Kidney (tissue), 14 donors: Measurements from ENCODE around the gene FNDC11. TPM values are rescaled to one million over a fixed set of nuclear protein-coding genes. Genes with fewer than 3 reads are reported as not detected.

Experiments used
- DNase-seq, 5 donors: peaks; one replicate each; pipeline ENCODE4 v3.0.0-alpha.2; 2013 to 2020
- FAIRE-seq: peaks from 2 replicates; lab custom pipeline; 2012; peaks lifted over from hg19 to GRCh38; lab: Jason Lieb, UNC
- H3K27ac ChIP-seq, 2 donors: one replicate each; pipeline ENCODE4 v1.7.0; 2013; ENCODE audit warnings: low read depth in 2 of 2, low read length in 2 of 2, inconsistent platforms in 1 of 2
- H3K27me3 ChIP-seq: one replicate; pipeline ENCODE4 v1.7.1; 2013; ENCODE audit warnings: low read length, inconsistent platforms; ENCODE audit not compliant: control insufficient read depth, insufficient read depth
- H3K36me3 ChIP-seq, 3 donors: one replicate each; pipeline versions ENCODE4 v1.7.0 to v1.7.1; 2013; ENCODE audit warnings: low read length in 3 of 3, control low read depth in 1 of 3, inconsistent platforms in 1 of 3; ENCODE audit not compliant: insufficient read depth in 3 of 3, control insufficient read depth in 2 of 3
- H3K4me1 ChIP-seq, 3 donors: one replicate each; pipeline versions ENCODE4 v1.7.0 to v1.7.1; 2013; ENCODE audit warnings: low read length in 3 of 3, inconsistent platforms in 1 of 3, low read depth in 1 of 3; ENCODE audit not compliant: control insufficient read depth in 2 of 3, insufficient read depth in 2 of 3
- H3K4me3 ChIP-seq, 3 donors: one replicate each; pipeline versions ENCODE4 v1.7.0 to v1.8.1; 2013; ENCODE audit warnings: low read length in 3 of 3, control low read depth in 1 of 3, inconsistent platforms in 1 of 3
- H3K9ac ChIP-seq, 3 donors: one replicate each; pipeline versions ENCODE4 v1.7.0 to v1.7.1; 2013; ENCODE audit warnings: low read length in 3 of 3, control low read depth in 1 of 3, inconsistent platforms in 1 of 3
- H3K9me3 ChIP-seq, 3 donors: one replicate each; pipeline versions ENCODE4 v1.7.0 to v1.7.1; 2013; ENCODE audit warnings: low read length in 3 of 3, control low read depth in 1 of 3, inconsistent platforms in 1 of 3; ENCODE audit not compliant: control insufficient read depth in 2 of 3, insufficient read depth in 1 of 3
- CTCF ChIP-seq: IDR thresholded peaks from 3 replicates; pipeline ENCODE4 v1.5.1; 2012; ENCODE audit warnings: mild to moderate bottlenecking, moderate library complexity, borderline replicate concordance; ENCODE audit not compliant: insufficient read depth; ENCODE audit errors: extremely low read depth
- intact Hi-C: fragments of 100-400 bp; cut with DNase I; formaldehyde crosslinking; loops from one replicate; pipeline ENCODE4 v1.11.1; 2022
- polyA plus RNA-seq: library from polyadenylated mRNA; stranded (reverse); fragments of 350-450 nt; fragmentation: Illumina TruSeq; extraction: RNeasy Lipid Tissue Mini Kit (QIAGEN cat#74804); gene quantifications from one replicate; pipeline ENCODE4 v1.2.3, GENCODE V29; 2014; ENCODE audit warnings: low read depth, low replicate concordance; ENCODE audit not compliant: insufficient read depth
- total RNA-seq: library from RNA; stranded (reverse); fragmentation: NEBNext Ultra II Directional; extraction: Animal tissue kit (Norgen Biotek cat#: 25700); gene quantifications from one replicate; pipeline ENCODE4 v1.2.1, GENCODE V29; 2021
- donor health status: control.
- donor health status: control.
- donor health status: control.
- donor health status: control.
- donor health status: control.
- donor health status: DM: yes; HTN: yes; CAD: no.
- donor health status: Normal renal cell carcinoma (clear cell type).

Gene FNDC11
- total and polyA plus RNA-seq, 2 donors from 2014 or later, result 0.47 to 1.6 TPM

GRCh38 chr20:63539092-63539430 lies 14.9 kb upstream of the FNDC11 start:
- Histone ChIP-seq H3K9me3 (no peaks in the 10 kb centered on the region), H3K36me3 (no peaks in the 10 kb centered on the region), H3K9ac (no peak overlapping the region), H3K27ac (no peak overlapping the region), H3K27me3 (no peaks in the 10 kb centered on the region), H3K4me1 (peaks cover 0 to 4% (median 0%) of the 10 kb centered on the region in 3 donors), H3K4me3 (no peak overlapping the region)
- FAIRE-seq (no peak), DNase-seq (peak in 1 of 5 donors; percentile 73)
- intact Hi-C loops, result loop anchor here (5.0 kb wide), 1 partner anchor 438 kb away; the partner anchor contains the start of gene SAMD10
- no peak for TF ChIP-seq CTCF

GRCh38 chr20:63539441-63540370 lies 14.3 kb upstream of the FNDC11 start:
- H3K27me3 ChIP-seq, result no peaks in the 10 kb centered on the region
- H3K9me3 ChIP-seq, result no peaks in the 10 kb centered on the region
- H3K36me3 ChIP-seq, result no peaks in the 10 kb centered on the region
- no peak overlapping the region for H3K27ac ChIP-seq
- intact Hi-C loops, result loop anchor here (5.0 kb wide), 1 partner anchor 438 kb away; the partner anchor contains the start of gene SAMD10
- FAIRE-seq, result no peak
- no peak for DNase-seq
- no peak overlapping the region for H3K4me3 ChIP-seq
- no peak overlapping the region for H3K9ac ChIP-seq
- TF ChIP-seq CTCF, result no peak
- H3K4me1 ChIP-seq, result peaks cover 0 to 4% (median 0%) of the 10 kb centered on the region in 3 donors

DNA sequence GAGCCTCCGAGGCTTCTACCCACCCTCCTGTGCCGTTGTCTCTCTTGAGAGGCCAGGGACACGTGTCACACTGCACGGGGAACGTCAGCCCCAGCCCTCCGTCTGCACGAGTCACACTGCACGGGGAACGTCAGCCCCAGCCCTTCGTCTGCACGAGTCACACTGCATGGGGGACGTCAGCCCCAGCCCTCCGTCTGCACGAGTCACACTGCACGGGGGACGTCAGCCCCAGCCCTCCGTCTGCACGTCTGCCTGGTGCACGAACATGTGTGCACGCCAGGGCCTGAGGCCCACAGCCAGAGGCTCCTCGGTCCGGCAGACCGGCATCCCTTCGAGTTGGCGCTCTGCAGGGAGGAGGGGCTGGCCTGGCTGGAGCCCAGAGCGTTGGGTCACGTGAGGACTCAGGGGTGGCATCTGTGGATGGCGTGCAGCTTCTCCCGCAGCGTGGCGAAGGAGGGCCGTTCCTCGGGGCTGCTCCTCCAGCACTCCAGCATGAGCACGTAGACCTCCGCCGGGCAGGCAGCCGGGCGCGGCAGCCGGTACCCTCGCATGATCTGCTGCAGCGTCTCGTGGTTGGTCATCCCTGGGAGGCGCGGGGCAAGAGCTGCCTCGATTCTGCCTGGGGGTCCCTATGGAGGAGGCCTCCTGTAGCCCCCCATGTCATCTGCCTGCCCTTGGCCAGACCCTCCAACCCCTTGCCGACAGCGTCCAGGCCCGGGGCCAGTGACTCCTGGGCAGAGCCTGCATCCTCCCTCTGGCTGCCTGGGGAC lies 13.4 kb upstream of the FNDC11 start:
- FAIRE-seq, result no peak
- no peak overlapping the region for H3K9ac ChIP-seq
- intact Hi-C loops, result no loop called here
- no peak overlapping the region for H3K27ac ChIP-seq
- H3K4me1 ChIP-seq, result peaks cover 0 to 4% (median 0%) of the 10 kb centered on the region in 3 donors
- H3K4me3 ChIP-seq, result no peak overlapping the region
- DNase-seq, result peak in 1 of 5 donors; percentile 48
- no peak for TF ChIP-seq CTCF
- no peaks in the 10 kb centered on the region for H3K36me3 ChIP-seq
- H3K9me3 ChIP-seq, result no peaks in the 10 kb centered on the region
- H3K27me3 ChIP-seq, result no peaks in the 10 kb centered on the region
